H9 (cell line): ENCODE data around the gene MAD1L1. TPM values are rescaled to one million over a fixed set of nuclear protein-coding genes. Genes with fewer than 3 reads are reported as not detected.

ENCODE experiments used
- DNase-seq: peaks from one replicate; pipeline ENCODE4 v3.0.0-alpha.2; 2017
- H2AFZ ChIP-seq: one replicate; pipeline ENCODE4 v1.6.1; 2013; ENCODE audit warnings: mild to moderate bottlenecking, low read length, control low read depth, moderate library complexity
- H2AK5ac ChIP-seq: 2 replicates; pipeline ENCODE4 v1.6.1; 2013; ENCODE audit warnings: low read length, control low read depth, mixed read lengths; ENCODE audit not compliant: insufficient read length
- H2BK120ac ChIP-seq: one replicate; pipeline ENCODE4 v1.6.1; 2013; ENCODE audit warnings: low read depth, mild to moderate bottlenecking, low read length, control low read depth, inconsistent platforms; ENCODE audit not compliant: poor library complexity, severe bottlenecking
- H2BK12ac ChIP-seq: 2 replicates; pipeline ENCODE4 v1.6.1; 2013; ENCODE audit warnings: low read length, control low read depth, mixed read lengths, low read depth; ENCODE audit not compliant: insufficient read length
- H2BK15ac ChIP-seq: 2 replicates; pipeline ENCODE4 v1.6.1; 2013; ENCODE audit warnings: low read depth, low read length, control low read depth
- H2BK20ac ChIP-seq: one replicate; pipeline ENCODE4 v1.6.1; 2013; ENCODE audit warnings: low read depth, mild to moderate bottlenecking, low read length, control low read depth, inconsistent platforms; ENCODE audit not compliant: poor library complexity, severe bottlenecking
- H2BK5ac ChIP-seq: 2 replicates; pipeline ENCODE4 v1.6.1; 2013; ENCODE audit warnings: low read length, control low read depth, mixed read lengths; ENCODE audit not compliant: insufficient read length
- H3K14ac ChIP-seq: 2 replicates; pipeline ENCODE4 v1.6.1; 2013; ENCODE audit warnings: low read length, control low read depth; ENCODE audit not compliant: insufficient read depth
- H3K18ac ChIP-seq: 2 replicates; pipeline ENCODE4 v1.6.1; 2013; ENCODE audit warnings: low read depth, mild to moderate bottlenecking, mixed read lengths, low read length, control low read depth; ENCODE audit not compliant: insufficient read length
- H3K23ac ChIP-seq: 2 replicates; pipeline ENCODE4 v1.6.1; 2013; ENCODE audit warnings: low read length, control low read depth, mixed read lengths, low read depth; ENCODE audit not compliant: insufficient read length
- H3K23me2 ChIP-seq: 2 replicates; pipeline ENCODE4 v1.6.1; 2013; ENCODE audit warnings: low read depth, mild to moderate bottlenecking, mixed read lengths, low read length, control low read depth; ENCODE audit not compliant: insufficient read length, poor library complexity, severe bottlenecking
- H3K27ac ChIP-seq: 2 replicates; pipeline ENCODE4 v1.5.1; 2013; ENCODE audit warnings: low read length, control low read depth, mixed read lengths, low read depth; ENCODE audit not compliant: insufficient read length
- H3K27me3 ChIP-seq: 2 replicates; pipeline ENCODE4 v1.6.1; 2013; ENCODE audit warnings: low read length, control low read depth, inconsistent platforms; ENCODE audit not compliant: insufficient read depth
- H3K4ac ChIP-seq: 2 replicates; pipeline ENCODE4 v1.6.1; 2013; ENCODE audit warnings: low read depth, mild to moderate bottlenecking, control low read depth, inconsistent platforms, low read length, moderate library complexity
- H3K4me1 ChIP-seq: 2 replicates; pipeline ENCODE4 v1.6.1; 2013; ENCODE audit warnings: low read length, control low read depth, inconsistent platforms; ENCODE audit not compliant: insufficient read depth
- H3K4me2 ChIP-seq: 2 replicates; pipeline ENCODE4 v1.6.1; 2013; ENCODE audit warnings: low read length, control low read depth, mixed read lengths; ENCODE audit not compliant: insufficient read length, insufficient read depth
- H3K56ac ChIP-seq: 2 replicates; pipeline ENCODE4 v1.6.1; 2013; ENCODE audit warnings: low read depth, mild to moderate bottlenecking, mixed read lengths, low read length, control low read depth; ENCODE audit not compliant: insufficient read length
- H3K79me1 ChIP-seq: 2 replicates; pipeline ENCODE4 v1.6.1; 2013; ENCODE audit warnings: low read depth, mild to moderate bottlenecking, moderate library complexity, low read length, control low read depth, inconsistent platforms; ENCODE audit not compliant: insufficient read depth, poor library complexity, severe bottlenecking
- H3K79me2 ChIP-seq: 2 replicates; pipeline ENCODE4 v1.6.1; 2013; ENCODE audit warnings: low read length, control low read depth, inconsistent platforms; ENCODE audit not compliant: insufficient read depth
- H3K9ac ChIP-seq: 2 replicates; pipeline ENCODE4 v1.6.1; 2013; ENCODE audit warnings: low read length, control low read depth, mixed read lengths; ENCODE audit not compliant: insufficient read length; ENCODE audit errors: extremely low read depth
- H3K9me3 ChIP-seq: one replicate; pipeline ENCODE4 v1.6.1; 2013; ENCODE audit warnings: low read depth, low read length, inconsistent platforms; ENCODE audit not compliant: control insufficient read depth
- H3T11ph ChIP-seq: one replicate; pipeline ENCODE4 v1.6.1; 2013; ENCODE audit warnings: mild to moderate bottlenecking, low read length, control low read depth, inconsistent platforms
- H4K20me1 ChIP-seq: one replicate; pipeline ENCODE4 v1.6.1; 2013; ENCODE audit not compliant: control insufficient read depth, insufficient read length, insufficient read depth
- H4K5ac ChIP-seq: 2 replicates; pipeline ENCODE4 v1.6.1; 2013; ENCODE audit warnings: low read depth, mild to moderate bottlenecking, mixed read lengths, low read length, control low read depth; ENCODE audit not compliant: insufficient read length
- H4K8ac ChIP-seq: replicated peaks from 2 replicates; pipeline ENCODE4 v1.6.1; 2013; ENCODE audit warnings: low read length, control low read depth, mixed read lengths, low read depth; ENCODE audit not compliant: insufficient read length
- H4K91ac ChIP-seq: 2 replicates; pipeline ENCODE4 v1.6.1; 2013; ENCODE audit warnings: low read depth, mild to moderate bottlenecking, moderate library complexity, mixed read lengths, low read length, control low read depth; ENCODE audit not compliant: insufficient read length
- H3K27ac Mint-ChIP-seq, 3 experiments: 2 replicates in 2 of 3; 3 replicates in 1 of 3; pipeline ENCODE4 v1.8.0; 2020 to 2021; ENCODE audit warnings: mixed read lengths in 3 of 3, mild to moderate bottlenecking in 1 of 3, moderate library complexity in 1 of 3
- H3K27me3 Mint-ChIP-seq: 2 replicates; pipeline ENCODE4 v1.8.0; 2021; ENCODE audit warnings: low read depth, mild to moderate bottlenecking, moderate library complexity, mixed read lengths
- H3K36me3 Mint-ChIP-seq, 3 experiments: 2 replicates in 2 of 3; 3 replicates in 1 of 3; pipeline ENCODE4 v1.8.0; 2020 to 2021; ENCODE audit warnings: low read depth in 3 of 3, mixed read lengths in 3 of 3; ENCODE audit not compliant: insufficient read depth in 1 of 3
- H3K4me1 Mint-ChIP-seq, 2 experiments: 2 replicates each; pipeline ENCODE4 v1.8.0; 2020; ENCODE audit warnings: mixed read lengths in 2 of 2
- H3K4me3 Mint-ChIP-seq, 2 experiments: 2 replicates in 1 of 2; 3 replicates in 1 of 2; pipeline ENCODE4 v1.8.0; 2020 to 2021; ENCODE audit warnings: mild to moderate bottlenecking in 2 of 2, mixed read lengths in 2 of 2, moderate library complexity in 1 of 2
- H3K9me3 Mint-ChIP-seq, 2 experiments: 2 replicates in 1 of 2; 3 replicates in 1 of 2; pipeline ENCODE4 v1.8.0; 2020; ENCODE audit warnings: mild to moderate bottlenecking in 2 of 2, mixed read lengths in 2 of 2, moderate library complexity in 1 of 2
- WGBS: extraction: QIAGEN DNeasy Blood & Tissue Kit; methylation state at CpG from one replicate; pipeline ENCODE4 v1.1.7; 2013; ENCODE audit warnings: missing lambda C conversion rate, low lambda C conversion rate, mixed read lengths; ENCODE audit not compliant: insufficient read length; ENCODE audit errors: extremely low coverage; 5-methylcytosine and 5-hydroxymethylcytosine counted together
- total RNA-seq: library from RNA; stranded (reverse); gene quantifications from 2 replicates; pipeline ENCODE4 v1.2.1, GENCODE V29; 2021
- TF ChIP-seq, protein P1 (sequence below): fragments of 200-600 bp; sonication (generic); conservative IDR thresholded peaks from 3 replicates; pipeline ENCODE4 v1.8.0; 2021; ENCODE audit warnings: antibody characterized with exemption, mild to moderate bottlenecking

MAD1L1 gene
- total RNA-seq, 1 experiment from 2014 or later, result 39.0 TPM

DNA sequence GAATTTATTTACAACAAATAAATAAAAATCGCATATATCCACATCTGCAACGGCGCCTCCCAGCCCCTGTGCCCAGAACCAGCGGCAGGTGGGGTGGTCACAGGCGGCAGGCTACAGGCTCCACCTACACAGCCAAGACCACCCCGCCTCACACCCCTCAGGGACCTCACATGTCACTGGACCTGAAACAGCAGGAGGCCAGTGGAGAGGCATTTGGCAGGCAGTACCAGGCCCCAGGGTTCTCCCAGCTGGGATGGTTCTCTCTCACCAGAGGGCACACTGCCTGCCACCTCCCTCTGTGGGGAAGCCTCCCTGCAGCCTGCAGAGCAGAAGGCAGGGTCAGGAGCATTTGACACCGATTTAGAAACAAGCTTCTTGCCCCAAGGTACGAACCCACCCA, 81.5 kb downstream of the MAD1L1 start:
- peak overlapping the region in 2 of 3 experiments; percentile 10 to 97; a peak in 2 of 7 replicates for H3K27ac Mint-ChIP-seq
- H3K9me3 Mint-ChIP-seq, result no peaks in the 10 kb centered on the region
- no CpG with 5 or more reads among the region's 8 CpGs for WGBS
- Histone ChIP-seq H3T11ph (no peak overlapping the region), H3K23ac (no peak overlapping the region), H3K79me2 (no peaks in the 10 kb centered on the region), H3K9me3 (no peaks in the 10 kb centered on the region), H2AFZ (no peak overlapping the region), H4K8ac (no peak overlapping the region), H3K4me1 (no peaks in the 10 kb centered on the region), H2BK5ac (no peak overlapping the region), H3K9ac (no peak overlapping the region), H3K4me2 (no peak overlapping the region), H3K4ac (no peak overlapping the region), H3K14ac (no peak overlapping the region), H3K27me3 (no peaks in the 10 kb centered on the region), H4K20me1 (peaks cover 2% of the 10 kb centered on the region), H2BK20ac (no peak overlapping the region), H3K18ac (no peak overlapping the region), H2AK5ac (no peak overlapping the region), H4K5ac (no peak overlapping the region), H3K23me2 (no peaks in the 10 kb centered on the region), H3K56ac (no peak overlapping the region), H2BK15ac (no peak overlapping the region), H4K91ac (no peak overlapping the region), H3K27ac (no peak overlapping the region), H2BK120ac (no peak overlapping the region), H2BK12ac (no peak overlapping the region), H3K79me1 (no peaks in the 10 kb centered on the region)
- DNase-seq, result no peak
- peaks cover 7 to 13% of the 10 kb centered on the region in 2 experiments for H3K4me1 Mint-ChIP-seq
- no peaks in the 10 kb centered on the region for H3K27me3 Mint-ChIP-seq
- TF ChIP-seq, protein P1, sequence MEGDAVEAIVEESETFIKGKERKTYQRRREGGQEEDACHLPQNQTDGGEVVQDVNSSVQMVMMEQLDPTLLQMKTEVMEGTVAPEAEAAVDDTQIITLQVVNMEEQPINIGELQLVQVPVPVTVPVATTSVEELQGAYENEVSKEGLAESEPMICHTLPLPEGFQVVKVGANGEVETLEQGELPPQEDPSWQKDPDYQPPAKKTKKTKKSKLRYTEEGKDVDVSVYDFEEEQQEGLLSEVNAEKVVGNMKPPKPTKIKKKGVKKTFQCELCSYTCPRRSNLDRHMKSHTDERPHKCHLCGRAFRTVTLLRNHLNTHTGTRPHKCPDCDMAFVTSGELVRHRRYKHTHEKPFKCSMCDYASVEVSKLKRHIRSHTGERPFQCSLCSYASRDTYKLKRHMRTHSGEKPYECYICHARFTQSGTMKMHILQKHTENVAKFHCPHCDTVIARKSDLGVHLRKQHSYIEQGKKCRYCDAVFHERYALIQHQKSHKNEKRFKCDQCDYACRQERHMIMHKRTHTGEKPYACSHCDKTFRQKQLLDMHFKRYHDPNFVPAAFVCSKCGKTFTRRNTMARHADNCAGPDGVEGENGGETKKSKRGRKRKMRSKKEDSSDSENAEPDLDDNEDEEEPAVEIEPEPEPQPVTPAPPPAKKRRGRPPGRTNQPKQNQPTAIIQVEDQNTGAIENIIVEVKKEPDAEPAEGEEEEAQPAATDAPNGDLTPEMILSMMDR, result no peak
- no peak overlapping the region for H3K4me3 Mint-ChIP-seq
- H3K36me3 Mint-ChIP-seq, result peaks cover 2 to 20% (median 9%) of the 10 kb centered on the region in 3 experiments; a peak in 5 of 7 replicates
